Measurements from ENCODE around the gene GPR137. TPM values are rescaled to one million over a fixed set of nuclear protein-coding genes. Genes with fewer than 3 reads are reported as not detected.

GPR137 gene
- total and polyA plus RNA-seq, 9 of the 15 experiments (the other 6 are each of a cell fraction or from before 2014, with no cell fraction given), result 0.32 to 26.7 (median 10.7) TPM

DNA sequence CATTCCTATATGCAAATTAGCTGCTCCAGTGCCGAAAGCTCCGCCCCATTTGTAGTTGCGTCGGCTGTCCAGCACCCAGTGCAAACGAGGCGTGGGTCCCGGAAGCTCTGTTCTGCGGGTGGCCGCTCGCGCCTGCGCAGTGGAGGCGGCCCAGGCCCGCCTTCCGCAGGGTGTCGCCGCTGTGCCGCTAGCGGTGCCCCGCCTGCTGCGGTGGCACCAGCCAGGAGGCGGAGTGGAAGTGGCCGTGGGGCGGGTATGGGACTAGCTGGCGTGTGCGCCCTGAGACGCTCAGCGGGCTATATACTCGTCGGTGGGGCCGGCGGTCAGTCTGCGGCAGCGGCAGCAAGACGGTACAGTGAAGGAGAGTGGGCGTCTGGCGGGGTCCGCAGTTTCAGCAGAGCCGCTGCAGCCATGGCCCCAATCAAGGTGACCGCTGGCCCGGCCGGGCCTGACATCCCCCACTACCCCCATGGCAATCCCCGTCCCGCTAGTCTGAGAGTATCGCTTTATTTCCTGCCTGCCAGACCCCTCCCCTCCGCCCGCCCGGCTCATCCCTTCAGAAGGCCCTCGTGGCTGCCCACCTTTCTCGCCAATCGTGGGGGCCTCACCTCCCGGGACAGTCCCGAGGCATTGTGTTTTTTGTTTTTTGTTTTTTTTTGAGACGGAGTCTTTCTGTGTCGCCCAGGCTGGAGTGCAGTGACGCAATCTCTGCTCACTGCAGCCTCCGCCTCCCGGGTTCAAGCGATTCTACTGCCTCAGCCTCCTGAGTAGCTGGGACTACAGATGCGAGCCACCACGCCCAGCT is 32.5 kb downstream of the GPR137 start, which contains the start of gene PRDX5 (continued):
- TF ChIP-seq NCOA2 (IDR thresholded peaks at IDR 0.05; ENCODE audit: partially characterized antibody in 2 of 2) (no peak), SMAD4 (CRISPR knock-in tag; conservative IDR thresholded peaks at IDR 0.05) (peak; percentile 63; the same call in 1 of the 2 replicates), SNIP1 (IDR thresholded peaks at IDR 0.05; ENCODE audit: low read depth) (peak; percentile 60; the same call in 1 of the 2 replicates), ELF2 (CRISPR knock-in tag; IDR thresholded peaks at IDR 0.05) (0 out of 2 replicates have a peak, but pooled peaks have one; percentile 15), DPF2 (IDR thresholded peaks at IDR 0.05) (0 out of 2 replicates have a peak, but pooled peaks have one; percentile 63), POU5F1 (IDR thresholded peaks at IDR 0.05; ENCODE audit: borderline replicate concordance, low read depth, low read length, partially characterized antibody) (no peak), FOXM1 (IDR thresholded peaks at IDR 0.05; ENCODE audit: low read depth) (no peak), FOXM1 (CRISPR knock-in tag; IDR thresholded peaks at IDR 0.05; ENCODE audit: low read depth) (peak; percentile 30; the same call in 1 of the 2 replicates), EGR1 (conservative IDR thresholded peaks at IDR 0.05) (peak; percentile 47; the same call in 1 of the 2 replicates), ZNF830 (CRISPR knock-in tag; IDR thresholded peaks at IDR 0.05) (peak; percentile 90; the same call in 1 of the 2 replicates), ZNF696 (CRISPR knock-in tag; conservative IDR thresholded peaks at IDR 0.05) (no peak), TARDBP (IDR thresholded peaks at IDR 0.05) (peak; percentile 83; the same call in 1 of the 2 replicates)
- TF ChIP-seq, protein P1, sequence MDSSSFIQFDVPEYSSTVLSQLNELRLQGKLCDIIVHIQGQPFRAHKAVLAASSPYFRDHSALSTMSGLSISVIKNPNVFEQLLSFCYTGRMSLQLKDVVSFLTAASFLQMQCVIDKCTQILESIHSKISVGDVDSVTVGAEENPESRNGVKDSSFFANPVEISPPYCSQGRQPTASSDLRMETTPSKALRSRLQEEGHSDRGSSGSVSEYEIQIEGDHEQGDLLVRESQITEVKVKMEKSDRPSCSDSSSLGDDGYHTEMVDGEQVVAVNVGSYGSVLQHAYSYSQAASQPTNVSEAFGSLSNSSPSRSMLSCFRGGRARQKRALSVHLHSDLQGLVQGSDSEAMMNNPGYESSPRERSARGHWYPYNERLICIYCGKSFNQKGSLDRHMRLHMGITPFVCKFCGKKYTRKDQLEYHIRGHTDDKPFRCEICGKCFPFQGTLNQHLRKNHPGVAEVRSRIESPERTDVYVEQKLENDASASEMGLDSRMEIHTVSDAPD (CRISPR knock-in tag; IDR thresholded peaks at IDR 0.05), result no peak
- TF ChIP-seq, protein P2, sequence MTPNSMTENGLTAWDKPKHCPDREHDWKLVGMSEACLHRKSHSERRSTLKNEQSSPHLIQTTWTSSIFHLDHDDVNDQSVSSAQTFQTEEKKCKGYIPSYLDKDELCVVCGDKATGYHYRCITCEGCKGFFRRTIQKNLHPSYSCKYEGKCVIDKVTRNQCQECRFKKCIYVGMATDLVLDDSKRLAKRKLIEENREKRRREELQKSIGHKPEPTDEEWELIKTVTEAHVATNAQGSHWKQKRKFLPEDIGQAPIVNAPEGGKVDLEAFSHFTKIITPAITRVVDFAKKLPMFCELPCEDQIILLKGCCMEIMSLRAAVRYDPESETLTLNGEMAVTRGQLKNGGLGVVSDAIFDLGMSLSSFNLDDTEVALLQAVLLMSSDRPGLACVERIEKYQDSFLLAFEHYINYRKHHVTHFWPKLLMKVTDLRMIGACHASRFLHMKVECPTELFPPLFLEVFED (CRISPR knock-in tag; conservative IDR thresholded peaks at IDR 0.05), result no peak
- TF ChIP-seq, protein P3, sequence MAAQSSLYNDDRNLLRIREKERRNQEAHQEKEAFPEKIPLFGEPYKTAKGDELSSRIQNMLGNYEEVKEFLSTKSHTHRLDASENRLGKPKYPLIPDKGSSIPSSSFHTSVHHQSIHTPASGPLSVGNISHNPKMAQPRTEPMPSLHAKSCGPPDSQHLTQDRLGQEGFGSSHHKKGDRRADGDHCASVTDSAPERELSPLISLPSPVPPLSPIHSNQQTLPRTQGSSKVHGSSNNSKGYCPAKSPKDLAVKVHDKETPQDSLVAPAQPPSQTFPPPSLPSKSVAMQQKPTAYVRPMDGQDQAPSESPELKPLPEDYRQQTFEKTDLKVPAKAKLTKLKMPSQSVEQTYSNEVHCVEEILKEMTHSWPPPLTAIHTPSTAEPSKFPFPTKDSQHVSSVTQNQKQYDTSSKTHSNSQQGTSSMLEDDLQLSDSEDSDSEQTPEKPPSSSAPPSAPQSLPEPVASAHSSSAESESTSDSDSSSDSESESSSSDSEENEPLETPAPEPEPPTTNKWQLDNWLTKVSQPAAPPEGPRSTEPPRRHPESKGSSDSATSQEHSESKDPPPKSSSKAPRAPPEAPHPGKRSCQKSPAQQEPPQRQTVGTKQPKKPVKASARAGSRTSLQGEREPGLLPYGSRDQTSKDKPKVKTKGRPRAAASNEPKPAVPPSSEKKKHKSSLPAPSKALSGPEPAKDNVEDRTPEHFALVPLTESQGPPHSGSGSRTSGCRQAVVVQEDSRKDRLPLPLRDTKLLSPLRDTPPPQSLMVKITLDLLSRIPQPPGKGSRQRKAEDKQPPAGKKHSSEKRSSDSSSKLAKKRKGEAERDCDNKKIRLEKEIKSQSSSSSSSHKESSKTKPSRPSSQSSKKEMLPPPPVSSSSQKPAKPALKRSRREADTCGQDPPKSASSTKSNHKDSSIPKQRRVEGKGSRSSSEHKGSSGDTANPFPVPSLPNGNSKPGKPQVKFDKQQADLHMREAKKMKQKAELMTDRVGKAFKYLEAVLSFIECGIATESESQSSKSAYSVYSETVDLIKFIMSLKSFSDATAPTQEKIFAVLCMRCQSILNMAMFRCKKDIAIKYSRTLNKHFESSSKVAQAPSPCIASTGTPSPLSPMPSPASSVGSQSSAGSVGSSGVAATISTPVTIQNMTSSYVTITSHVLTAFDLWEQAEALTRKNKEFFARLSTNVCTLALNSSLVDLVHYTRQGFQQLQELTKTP (IDR thresholded peaks at IDR 0.05; ENCODE audit: low read depth in 1 of 2, partially characterized antibody in 2 of 2), result peak in 1 of 2 experiments; percentile 48
- TF ChIP-seq, protein P4, sequence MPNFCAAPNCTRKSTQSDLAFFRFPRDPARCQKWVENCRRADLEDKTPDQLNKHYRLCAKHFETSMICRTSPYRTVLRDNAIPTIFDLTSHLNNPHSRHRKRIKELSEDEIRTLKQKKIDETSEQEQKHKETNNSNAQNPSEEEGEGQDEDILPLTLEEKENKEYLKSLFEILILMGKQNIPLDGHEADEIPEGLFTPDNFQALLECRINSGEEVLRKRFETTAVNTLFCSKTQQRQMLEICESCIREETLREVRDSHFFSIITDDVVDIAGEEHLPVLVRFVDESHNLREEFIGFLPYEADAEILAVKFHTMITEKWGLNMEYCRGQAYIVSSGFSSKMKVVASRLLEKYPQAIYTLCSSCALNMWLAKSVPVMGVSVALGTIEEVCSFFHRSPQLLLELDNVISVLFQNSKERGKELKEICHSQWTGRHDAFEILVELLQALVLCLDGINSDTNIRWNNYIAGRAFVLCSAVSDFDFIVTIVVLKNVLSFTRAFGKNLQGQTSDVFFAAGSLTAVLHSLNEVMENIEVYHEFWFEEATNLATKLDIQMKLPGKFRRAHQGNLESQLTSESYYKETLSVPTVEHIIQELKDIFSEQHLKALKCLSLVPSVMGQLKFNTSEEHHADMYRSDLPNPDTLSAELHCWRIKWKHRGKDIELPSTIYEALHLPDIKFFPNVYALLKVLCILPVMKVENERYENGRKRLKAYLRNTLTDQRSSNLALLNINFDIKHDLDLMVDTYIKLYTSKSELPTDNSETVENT (CRISPR knock-in tag; IDR thresholded peaks at IDR 0.05), result peak; percentile 86
